ENCODE data around the gene SLC9B2.

GRCh38 chr4:103018391-103019307 lies 57.9 kb downstream of the SLC9B2 start:
- TF ChIP-seq, protein P1, sequence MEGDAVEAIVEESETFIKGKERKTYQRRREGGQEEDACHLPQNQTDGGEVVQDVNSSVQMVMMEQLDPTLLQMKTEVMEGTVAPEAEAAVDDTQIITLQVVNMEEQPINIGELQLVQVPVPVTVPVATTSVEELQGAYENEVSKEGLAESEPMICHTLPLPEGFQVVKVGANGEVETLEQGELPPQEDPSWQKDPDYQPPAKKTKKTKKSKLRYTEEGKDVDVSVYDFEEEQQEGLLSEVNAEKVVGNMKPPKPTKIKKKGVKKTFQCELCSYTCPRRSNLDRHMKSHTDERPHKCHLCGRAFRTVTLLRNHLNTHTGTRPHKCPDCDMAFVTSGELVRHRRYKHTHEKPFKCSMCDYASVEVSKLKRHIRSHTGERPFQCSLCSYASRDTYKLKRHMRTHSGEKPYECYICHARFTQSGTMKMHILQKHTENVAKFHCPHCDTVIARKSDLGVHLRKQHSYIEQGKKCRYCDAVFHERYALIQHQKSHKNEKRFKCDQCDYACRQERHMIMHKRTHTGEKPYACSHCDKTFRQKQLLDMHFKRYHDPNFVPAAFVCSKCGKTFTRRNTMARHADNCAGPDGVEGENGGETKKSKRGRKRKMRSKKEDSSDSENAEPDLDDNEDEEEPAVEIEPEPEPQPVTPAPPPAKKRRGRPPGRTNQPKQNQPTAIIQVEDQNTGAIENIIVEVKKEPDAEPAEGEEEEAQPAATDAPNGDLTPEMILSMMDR (IDR thresholded peaks at IDR 0.05; ENCODE audit: insufficient read depth, low read depth, low read length): no peak
- no peak for TF ChIP-seq EZH2 (IDR thresholded peaks at IDR 0.05; ENCODE audit: insufficient read depth, low read length)
